Measurements from ENCODE around the gene CPE. TPM values are rescaled to one million over a fixed set of nuclear protein-coding genes. Genes with fewer than 3 reads are reported as not detected.

The CPE gene
- polyA plus RNA-seq, 1 of the 3 experiments (the other 2 are of a cell fraction): 18.2 TPM

DNA sequence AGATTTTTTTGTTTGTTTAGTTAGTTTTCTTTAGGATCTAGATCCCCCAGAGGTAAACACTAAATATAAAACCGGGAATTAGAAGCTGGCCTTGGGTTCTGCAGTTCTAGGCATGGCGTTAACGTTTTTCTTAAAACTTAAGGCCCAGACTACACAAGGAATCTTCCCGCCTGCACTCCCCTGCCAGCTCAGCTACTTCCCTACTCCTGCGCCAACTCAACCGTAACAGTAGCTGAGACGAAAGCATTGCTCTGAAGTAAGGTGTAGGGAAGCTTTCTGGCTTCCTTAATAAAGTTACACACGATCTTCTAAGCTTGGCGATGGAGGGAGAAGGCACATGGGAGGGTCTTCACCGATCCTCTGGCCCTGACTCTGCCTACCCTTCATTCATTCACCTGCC, 37.1 kb downstream of the CPE start (continued):
- TF ChIP-seq, protein P1, sequence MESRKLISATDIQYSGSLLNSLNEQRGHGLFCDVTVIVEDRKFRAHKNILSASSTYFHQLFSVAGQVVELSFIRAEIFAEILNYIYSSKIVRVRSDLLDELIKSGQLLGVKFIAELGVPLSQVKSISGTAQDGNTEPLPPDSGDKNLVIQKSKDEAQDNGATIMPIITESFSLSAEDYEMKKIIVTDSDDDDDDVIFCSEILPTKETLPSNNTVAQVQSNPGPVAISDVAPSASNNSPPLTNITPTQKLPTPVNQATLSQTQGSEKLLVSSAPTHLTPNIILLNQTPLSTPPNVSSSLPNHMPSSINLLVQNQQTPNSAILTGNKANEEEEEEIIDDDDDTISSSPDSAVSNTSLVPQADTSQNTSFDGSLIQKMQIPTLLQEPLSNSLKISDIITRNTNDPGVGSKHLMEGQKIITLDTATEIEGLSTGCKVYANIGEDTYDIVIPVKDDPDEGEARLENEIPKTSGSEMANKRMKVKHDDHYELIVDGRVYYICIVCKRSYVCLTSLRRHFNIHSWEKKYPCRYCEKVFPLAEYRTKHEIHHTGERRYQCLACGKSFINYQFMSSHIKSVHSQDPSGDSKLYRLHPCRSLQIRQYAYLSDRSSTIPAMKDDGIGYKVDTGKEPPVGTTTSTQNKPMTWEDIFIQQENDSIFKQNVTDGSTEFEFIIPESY (IDR thresholded peaks at IDR 0.05; ENCODE audit: borderline replicate concordance, low read depth): no peak

DNA sequence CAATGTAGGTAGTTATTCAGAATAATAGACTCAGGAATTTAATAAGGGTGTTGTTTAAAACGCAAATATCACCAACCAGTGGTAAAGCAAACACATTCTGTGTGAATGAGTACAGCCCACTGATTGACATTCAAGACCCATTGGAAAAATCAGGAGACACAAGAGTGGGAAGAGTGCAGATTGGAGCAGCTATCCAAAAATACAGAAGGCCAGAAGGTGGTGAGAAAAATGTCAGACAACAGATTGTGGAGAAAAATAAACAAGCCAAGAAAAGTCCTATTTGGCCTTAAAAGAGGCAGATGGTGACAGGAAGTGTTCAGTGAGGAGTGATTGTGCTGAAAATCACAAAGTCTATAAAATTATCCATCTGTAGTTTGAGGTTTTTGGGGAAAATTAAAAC, 39.3 kb downstream of the CPE start:
- Histone ChIP-seq H3K4me2 (no peak overlapping the region), H4K20me1 (ENCODE audit: insufficient read depth) (no peaks in the 10 kb centered on the region), H3K9ac (no peak overlapping the region), H3F3A (replicated peaks; ENCODE audit: insufficient read depth) (no peaks in the 10 kb centered on the region), H3K36me3 (replicated peaks in 1 of 2; ENCODE audit: control insufficient read depth in 1 of 2, insufficient read depth in 2 of 2, low read length in 1 of 2) (no peaks in the 10 kb centered on the region), H3K27me3 (ENCODE audit: insufficient read depth) (no peaks in the 10 kb centered on the region), H3K4me1 (ENCODE audit: control insufficient read depth in 1 of 2, insufficient read depth in 2 of 2, low read depth in 1 of 2, low read length in 1 of 2) (peaks cover 0 to 3% of the 10 kb centered on the region in 2 experiments; a peak in 1 of 4 replicates), H3K79me2 (ENCODE audit: insufficient read depth) (no peaks in the 10 kb centered on the region), H3K9me2 (no peaks in the 10 kb centered on the region), H3K9me3 (no peaks in the 10 kb centered on the region), H3K4me3 (ENCODE audit: low read depth in 2 of 2, low read length in 1 of 2) (no peak overlapping the region), H3K27ac (ENCODE audit: low read depth in 2 of 2, low read length in 1 of 2) (no peak overlapping the region), H2AFZ (ENCODE audit: low read depth) (no peak overlapping the region)
- WGBS (ENCODE audit: low lambda C conversion rate): 17% methylated on average over 1 of the region's 1 CpG
- CTCF ChIA-PET: no interaction called here
- POLR2A ChIA-PET: no interaction called here
- TF ChIP-seq FOSL2 (IDR thresholded peaks at IDR 0.05; ENCODE audit: borderline replicate concordance, low read depth): no peak
- no peak for DNase-seq

DNA sequence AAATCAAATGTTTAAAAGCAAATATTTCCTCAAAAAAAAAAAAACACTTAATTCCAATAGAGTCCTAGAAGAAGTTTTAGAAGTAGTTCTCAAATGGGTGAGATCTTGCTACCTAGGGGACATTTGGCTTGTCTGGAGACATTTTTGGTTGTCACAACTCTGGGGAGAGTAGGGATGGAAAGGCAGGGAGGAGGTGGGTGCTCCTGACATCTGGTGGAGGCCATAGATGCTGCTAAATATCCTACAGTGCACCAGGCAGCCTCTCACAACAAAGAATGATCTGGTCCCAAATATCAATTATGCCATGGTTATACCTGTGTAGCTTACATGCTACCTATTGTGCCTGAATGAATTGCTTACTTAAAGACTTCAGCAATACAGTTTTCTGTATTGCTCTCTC, 46.8 kb downstream of the CPE start:
- no peak for TF ChIP-seq FOXJ3 (CRISPR knock-in tag; IDR thresholded peaks at IDR 0.05)
- Histone ChIP-seq H2AFZ (ENCODE audit: low read depth) (no peak overlapping the region), H3K9me2 (no peaks in the 10 kb centered on the region), H3K9me3 (no peaks in the 10 kb centered on the region), H3K79me2 (ENCODE audit: insufficient read depth) (no peaks in the 10 kb centered on the region), H3K4me1 (ENCODE audit: control insufficient read depth in 1 of 2, insufficient read depth in 2 of 2, low read depth in 1 of 2, low read length in 1 of 2) (no peaks in the 10 kb centered on the region), H3K36me3 (replicated peaks in 1 of 2; ENCODE audit: control insufficient read depth in 1 of 2, insufficient read depth in 2 of 2, low read length in 1 of 2) (no peaks in the 10 kb centered on the region), H3K4me3 (ENCODE audit: low read depth in 2 of 2, low read length in 1 of 2) (no peak overlapping the region), H3K9ac (no peak overlapping the region), H3F3A (replicated peaks; ENCODE audit: insufficient read depth) (no peaks in the 10 kb centered on the region), H4K20me1 (ENCODE audit: insufficient read depth) (no peaks in the 10 kb centered on the region), H3K27ac (ENCODE audit: low read depth in 2 of 2, low read length in 1 of 2) (no peak overlapping the region), H3K27me3 (ENCODE audit: insufficient read depth) (no peaks in the 10 kb centered on the region), H3K4me2 (no peak overlapping the region)
- ChIA-PET POLR2A (no interaction called here), CTCF (interaction anchor here (1.1 to 2.5 kb wide), 5 partner anchors 8 to 295 kb away, joined by 3 to 14 read pairs (median 5); no protein-coding TSS in a partner anchor)
- DNase-seq: no peak

DNA sequence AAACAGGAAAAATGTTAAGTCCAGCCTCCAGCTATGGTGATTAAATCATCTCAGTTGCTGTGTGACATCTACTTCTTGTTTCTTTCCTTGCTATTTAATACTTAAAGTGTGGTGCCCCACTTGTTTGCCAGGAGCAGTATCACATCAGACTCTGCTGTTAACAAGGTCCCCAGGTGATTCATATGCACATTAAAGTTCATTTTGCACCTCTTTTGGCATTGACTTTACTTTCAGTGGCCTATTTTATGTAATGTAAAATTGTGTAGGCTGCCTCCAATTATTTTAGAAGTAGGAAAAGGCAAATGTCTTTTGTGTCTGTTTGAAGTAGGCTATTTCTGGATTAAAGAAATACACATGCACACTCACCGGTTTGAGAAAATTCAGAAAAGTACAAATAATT, 47.5 kb downstream of the CPE start:
- Histone ChIP-seq H3K4me3 (ENCODE audit: low read depth in 2 of 2, low read length in 1 of 2) (no peak overlapping the region), H3K4me1 (ENCODE audit: control insufficient read depth in 1 of 2, insufficient read depth in 2 of 2, low read depth in 1 of 2, low read length in 1 of 2) (no peaks in the 10 kb centered on the region; a peak in 1 of 4 replicates), H3K9me3 (no peaks in the 10 kb centered on the region), H2AFZ (ENCODE audit: low read depth) (no peak overlapping the region), H3K27me3 (ENCODE audit: insufficient read depth) (no peaks in the 10 kb centered on the region), H3K4me2 (no peak overlapping the region), H3K9me2 (no peaks in the 10 kb centered on the region), H3K27ac (ENCODE audit: low read depth in 2 of 2, low read length in 1 of 2) (no peak overlapping the region), H3K79me2 (ENCODE audit: insufficient read depth) (no peaks in the 10 kb centered on the region), H3K36me3 (replicated peaks in 1 of 2; ENCODE audit: control insufficient read depth in 1 of 2, insufficient read depth in 2 of 2, low read length in 1 of 2) (no peaks in the 10 kb centered on the region), H3F3A (replicated peaks; ENCODE audit: insufficient read depth) (no peaks in the 10 kb centered on the region), H3K9ac (no peak overlapping the region), H4K20me1 (ENCODE audit: insufficient read depth) (no peaks in the 10 kb centered on the region)
- ChIA-PET CTCF (interaction anchor here (1.1 to 2.5 kb wide), 5 partner anchors 9 to 295 kb away, joined by 3 to 14 read pairs (median 5); no protein-coding TSS in a partner anchor), POLR2A (no interaction called here)
- DNase-seq: no peak
- WGBS (ENCODE audit: low lambda C conversion rate): 88% methylated on average over 1 of the region's 1 CpG
- TF ChIP-seq, protein P2, sequence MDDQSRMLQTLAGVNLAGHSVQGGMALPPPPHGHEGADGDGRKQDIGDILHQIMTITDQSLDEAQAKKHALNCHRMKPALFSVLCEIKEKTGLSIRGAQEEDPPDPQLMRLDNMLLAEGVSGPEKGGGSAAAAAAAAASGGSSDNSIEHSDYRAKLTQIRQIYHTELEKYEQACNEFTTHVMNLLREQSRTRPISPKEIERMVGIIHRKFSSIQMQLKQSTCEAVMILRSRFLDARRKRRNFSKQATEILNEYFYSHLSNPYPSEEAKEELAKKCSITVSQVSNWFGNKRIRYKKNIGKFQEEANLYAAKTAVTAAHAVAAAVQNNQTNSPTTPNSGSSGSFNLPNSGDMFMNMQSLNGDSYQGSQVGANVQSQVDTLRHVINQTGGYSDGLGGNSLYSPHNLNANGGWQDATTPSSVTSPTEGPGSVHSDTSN (IDR thresholded peaks at IDR 0.05): no peak
- TF ChIP-seq RFX5 (IDR thresholded peaks at IDR 0.05; ENCODE audit: low read length) (no peak), TAF1 (IDR thresholded peaks at IDR 0.05; ENCODE audit: borderline replicate concordance, low read depth, low read length) (no peak), NFIC (IDR thresholded peaks at IDR 0.05; ENCODE audit: borderline replicate concordance) (no peak), CHD2 (IDR thresholded peaks at IDR 0.05; ENCODE audit: low read length, partially characterized antibody) (no peak), JUND (IDR thresholded peaks at IDR 0.05) (no peak), NRF1 (IDR thresholded peaks at IDR 0.05; ENCODE audit: low read depth, low read length) (no peak), FOXJ3 (CRISPR knock-in tag; IDR thresholded peaks at IDR 0.05) (no peak)
- TF ChIP-seq, protein P1 (IDR thresholded peaks at IDR 0.05; ENCODE audit: borderline replicate concordance, low read depth): no peak
- TF ChIP-seq, protein P3, sequence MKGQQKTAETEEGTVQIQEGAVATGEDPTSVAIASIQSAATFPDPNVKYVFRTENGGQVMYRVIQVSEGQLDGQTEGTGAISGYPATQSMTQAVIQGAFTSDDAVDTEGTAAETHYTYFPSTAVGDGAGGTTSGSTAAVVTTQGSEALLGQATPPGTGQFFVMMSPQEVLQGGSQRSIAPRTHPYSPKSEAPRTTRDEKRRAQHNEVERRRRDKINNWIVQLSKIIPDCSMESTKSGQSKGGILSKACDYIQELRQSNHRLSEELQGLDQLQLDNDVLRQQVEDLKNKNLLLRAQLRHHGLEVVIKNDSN (IDR thresholded peaks at IDR 0.05; ENCODE audit: borderline replicate concordance, low read depth): no peak
- TF ChIP-seq, protein P4, sequence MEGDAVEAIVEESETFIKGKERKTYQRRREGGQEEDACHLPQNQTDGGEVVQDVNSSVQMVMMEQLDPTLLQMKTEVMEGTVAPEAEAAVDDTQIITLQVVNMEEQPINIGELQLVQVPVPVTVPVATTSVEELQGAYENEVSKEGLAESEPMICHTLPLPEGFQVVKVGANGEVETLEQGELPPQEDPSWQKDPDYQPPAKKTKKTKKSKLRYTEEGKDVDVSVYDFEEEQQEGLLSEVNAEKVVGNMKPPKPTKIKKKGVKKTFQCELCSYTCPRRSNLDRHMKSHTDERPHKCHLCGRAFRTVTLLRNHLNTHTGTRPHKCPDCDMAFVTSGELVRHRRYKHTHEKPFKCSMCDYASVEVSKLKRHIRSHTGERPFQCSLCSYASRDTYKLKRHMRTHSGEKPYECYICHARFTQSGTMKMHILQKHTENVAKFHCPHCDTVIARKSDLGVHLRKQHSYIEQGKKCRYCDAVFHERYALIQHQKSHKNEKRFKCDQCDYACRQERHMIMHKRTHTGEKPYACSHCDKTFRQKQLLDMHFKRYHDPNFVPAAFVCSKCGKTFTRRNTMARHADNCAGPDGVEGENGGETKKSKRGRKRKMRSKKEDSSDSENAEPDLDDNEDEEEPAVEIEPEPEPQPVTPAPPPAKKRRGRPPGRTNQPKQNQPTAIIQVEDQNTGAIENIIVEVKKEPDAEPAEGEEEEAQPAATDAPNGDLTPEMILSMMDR (IDR thresholded peaks at IDR 0.05): no peak
